ENCODE data around the gene DDX24.

Gene DDX24

GRCh38 chr14:94080621-94081385 lies at the start of gene DDX24, which contains the start of gene IFI27L1:
DDX24 (minus strand) TSS chr14:94081202; CDS start chr14:94079742, 1,460 bp downstream.
IFI27L1 (plus strand) TSS chr14:94081310; CDS start chr14:94096938, 15,628 bp downstream.
- DNase-seq (ENCODE audit: low read depth): peak; percentile 95

GRCh38 chr14:94129758-94130414 lies 48.9 kb upstream of the DDX24 start:
- peak; percentile 61 for DNase-seq (ENCODE audit: low read depth)

- DNase-seq (ENCODE audit: low read depth): peak; percentile 82
Measured at GRCh38 chr14:94129111-94129757, 48.2 kb upstream of the DDX24 start, which contains the start of gene IFI27L2. IFI27L2 (minus strand) TSS chr14:94129604; CDS start chr14:94129564, 40 bp downstream.

GRCh38 chr14:94128216-94128839 lies 47.3 kb upstream of the DDX24 start:
- no peak for DNase-seq (ENCODE audit: low read depth)

GRCh38 chr14:94127330-94127729 lies 46.3 kb upstream of the DDX24 start:
- no peak for DNase-seq (ENCODE audit: low read depth)

- no peak for DNase-seq (ENCODE audit: low read depth)
Measured at GRCh38 chr14:94126800-94127199, 45.8 kb upstream of the DDX24 start.

GRCh38 chr14:94126419-94126677 lies 45.3 kb upstream of the DDX24 start:
- DNase-seq (ENCODE audit: low read depth): no peak

GRCh38 chr14:94125659-94126418 lies 44.8 kb upstream of the DDX24 start:
- no peak for DNase-seq (ENCODE audit: low read depth)

- no peak for DNase-seq (ENCODE audit: low read depth)
Measured at GRCh38 chr14:94124582-94125377, 43.8 kb upstream of the DDX24 start.

- DNase-seq (ENCODE audit: low read depth): no peak
Measured at GRCh38 chr14:94123868-94124267, 42.9 kb upstream of the DDX24 start.

GRCh38 chr14:94123296-94123695 lies 42.3 kb upstream of the DDX24 start:
- no peak for DNase-seq (ENCODE audit: low read depth)

- no peak for DNase-seq (ENCODE audit: low read depth)
Measured at GRCh38 chr14:94122438-94122837, 41.4 kb upstream of the DDX24 start.

GRCh38 chr14:94121485-94121884 lies 40.5 kb upstream of the DDX24 start:
- DNase-seq (ENCODE audit: low read depth): no peak

GRCh38 chr14:94120667-94121340 lies 39.8 kb upstream of the DDX24 start:
- peak; percentile 24 for DNase-seq (ENCODE audit: low read depth)

- no peak for DNase-seq (ENCODE audit: low read depth)
Measured at GRCh38 chr14:94119071-94119470, 38.1 kb upstream of the DDX24 start.

- no peak for DNase-seq (ENCODE audit: low read depth)
Measured at GRCh38 chr14:94117856-94118255, 36.9 kb upstream of the DDX24 start.

- DNase-seq (ENCODE audit: low read depth): no peak
Measured at GRCh38 chr14:94116701-94117100, 35.7 kb upstream of the DDX24 start.

- DNase-seq (ENCODE audit: low read depth): no peak
Measured at GRCh38 chr14:94115631-94116030, 34.6 kb upstream of the DDX24 start.

GRCh38 chr14:94115058-94115591 lies 34.1 kb upstream of the DDX24 start:
- DNase-seq (ENCODE audit: low read depth): no peak

GRCh38 chr14:94114589-94115057 lies 33.6 kb upstream of the DDX24 start:
- no peak for DNase-seq (ENCODE audit: low read depth)
